Activated CD8-positive, alpha-beta memory T cell treated with anti-CD3 and anti-CD28 coated beads for 48 hours (primary cell): Measurements from ENCODE around the gene STRBP.

ENCODE experiments used
- DNase-seq, 3 experiments: peaks; one replicate each; pipeline ENCODE4 v3.0.0-alpha.2; 2020; ENCODE audit warnings: low read depth in 2 of 3, low spot score in 2 of 3

STRBP gene

GRCh38 chr9:123135430-123135829, 133.0 kb downstream of the STRBP start:
- DNase-seq = no peak

- DNase-seq = no peak
Observed at GRCh38 chr9:123132696-123133095, 135.7 kb downstream of the STRBP start.

- no peak for DNase-seq
Observed at GRCh38 chr9:123131993-123132392, 136.4 kb downstream of the STRBP start.

- DNase-seq = no peak
Observed at GRCh38 chr9:123131258-123131657, 137.1 kb downstream of the STRBP start.

GRCh38 chr9:123129423-123129822, 139.0 kb downstream of the STRBP start:
- DNase-seq = no peak

- DNase-seq = no peak
Observed at GRCh38 chr9:123128591-123128990, 139.8 kb downstream of the STRBP start.

GRCh38 chr9:123127512-123128075, 140.8 kb downstream of the STRBP start:
- no peak for DNase-seq

- DNase-seq = no peak
Observed at GRCh38 chr9:123121457-123121856, 146.9 kb downstream of the STRBP start.

- DNase-seq = no peak
Observed at GRCh38 chr9:123120953-123121352, 147.4 kb downstream of the STRBP start.

- DNase-seq = no peak
Observed at GRCh38 chr9:123120131-123120530, 148.3 kb downstream of the STRBP start.

- DNase-seq = no peak
Observed at GRCh38 chr9:123119566-123119965, 148.8 kb downstream of the STRBP start.

GRCh38 chr9:123116036-123116435, 152.3 kb downstream of the STRBP start:
- DNase-seq = no peak

GRCh38 chr9:123115146-123115913, 153.1 kb downstream of the STRBP start:
- no peak for DNase-seq

GRCh38 chr9:123113185-123113584, 155.2 kb downstream of the STRBP start:
- no peak for DNase-seq

GRCh38 chr9:123112015-123112975, 156.1 kb downstream of the STRBP start:
- DNase-seq = no peak

GRCh38 chr9:123111427-123112014, 156.9 kb downstream of the STRBP start:
- DNase-seq = no peak

- no peak for DNase-seq
Observed at GRCh38 chr9:123109540-123110279, 158.7 kb downstream of the STRBP start.

GRCh38 chr9:123108976-123109375, 159.4 kb downstream of the STRBP start:
- no peak for DNase-seq

GRCh38 chr9:123107639-123108285, 160.6 kb downstream of the STRBP start:
- no peak for DNase-seq

- DNase-seq = no peak
Observed at GRCh38 chr9:123105490-123105889, 162.9 kb downstream of the STRBP start.
